ENCODE data around the gene NETO2.

The NETO2 gene

GRCh38 chr16:47158992-47159391 lies 15.2 kb upstream of the NETO2 start:
- H3K27ac ChIP-seq (ENCODE audit: extremely low read depth, low read depth, low read length) = no peak overlapping the region
- ChIA-PET POLR2A (no interaction called here), CTCF (interaction anchor here (0.7 to 1.3 kb wide), 3 partner anchors 15 to 307 kb away, joined by 3 to 5 read pairs (median 4); partner anchors contain the start of gene NETO2)
- no peak overlapping the region for H3K4me3 ChIP-seq (ENCODE audit: low read depth, low read length)
- TF ChIP-seq ZNF426 (tag by site-specific recombination; IDR thresholded peaks at IDR 0.05) (no peak), ZNF362 (tag by site-specific recombination; IDR thresholded peaks at IDR 0.05) (no peak), ZNF449 (tag by site-specific recombination; IDR thresholded peaks at IDR 0.05) (no peak), FEZF1 (tag by site-specific recombination; IDR thresholded peaks at IDR 0.05) (no peak), ZNF785 (tag by site-specific recombination; IDR thresholded peaks at IDR 0.05) (no peak), ZNF530 (tag by site-specific recombination; IDR thresholded peaks at IDR 0.05; ENCODE audit: low read depth) (no peak)
- H3K4me1 ChIP-seq (ENCODE audit: control insufficient read depth, insufficient read depth, low read length) = no peaks in the 10 kb centered on the region
- H3K36me3 ChIP-seq (ENCODE audit: control insufficient read depth in 2 of 2, insufficient read depth in 1 of 2, low read length in 2 of 2) = peaks cover 0 to 6% of the 10 kb centered on the region in 2 experiments; a peak in 1 of 3 replicates
- no peaks in the 10 kb centered on the region for H3K9me3 ChIP-seq (ENCODE audit: control insufficient read depth, insufficient read depth, low read depth, low read length)

- Histone ChIP-seq H3K27ac (ENCODE audit: extremely low read depth, low read depth, low read length) (no peak overlapping the region), H3K4me3 (ENCODE audit: low read depth, low read length) (no peak overlapping the region), H3K36me3 (ENCODE audit: control insufficient read depth in 2 of 2, insufficient read depth in 1 of 2, low read length in 2 of 2) (peaks cover 0 to 11% of the 10 kb centered on the region in 2 experiments; a peak in 1 of 3 replicates), H3K9me3 (ENCODE audit: control insufficient read depth, insufficient read depth, low read depth, low read length) (no peaks in the 10 kb centered on the region), H3K4me1 (ENCODE audit: control insufficient read depth, insufficient read depth, low read length) (no peaks in the 10 kb centered on the region)
- CTCF ChIA-PET = interaction anchor here (1.0 kb wide), 1 partner anchor 15 kb away, joined by 5 read pairs; no protein-coding TSS in a partner anchor
- POLR2A ChIA-PET = no interaction called here
- TF ChIP-seq ZFP41 (tag by site-specific recombination; IDR thresholded peaks at IDR 0.05; ENCODE audit: borderline replicate concordance) = no peak
- no peak for TF ChIP-seq KLF16 (tag by site-specific recombination; IDR thresholded peaks at IDR 0.05)
- peak; percentile 67 for TF ChIP-seq ZNF133 (tag by site-specific recombination; IDR thresholded peaks at IDR 0.05)
- TF ChIP-seq ZNF184 (tag by site-specific recombination; IDR thresholded peaks at IDR 0.05) = no peak
- TF ChIP-seq YY2 (tag by site-specific recombination; IDR thresholded peaks at IDR 0.05) = no peak
- no peak for TF ChIP-seq ZNF560 (tag by site-specific recombination; IDR thresholded peaks at IDR 0.05; ENCODE audit: borderline replicate concordance)
- peak; percentile 84; the same call in 1 of the 2 replicates for TF ChIP-seq ZNF530 (tag by site-specific recombination; IDR thresholded peaks at IDR 0.05; ENCODE audit: low read depth)
- TF ChIP-seq ZBTB11 (tag by site-specific recombination; conservative IDR thresholded peaks at IDR 0.05; ENCODE audit: low read depth) = no peak
- no peak for TF ChIP-seq ZNF626 (tag by site-specific recombination; IDR thresholded peaks at IDR 0.05)
- TF ChIP-seq ZNF639 (tag by site-specific recombination; IDR thresholded peaks at IDR 0.05) = no peak
- TF ChIP-seq PRDM1 (tag by site-specific recombination; IDR thresholded peaks at IDR 0.05) = peak; percentile 80
- TF ChIP-seq ZBTB8A (tag by site-specific recombination; IDR thresholded peaks at IDR 0.05) = no peak
- no peak for TF ChIP-seq INSM2 (tag by site-specific recombination; IDR thresholded peaks at IDR 0.05)
- TF ChIP-seq ZNF214 (tag by site-specific recombination; IDR thresholded peaks at IDR 0.05; ENCODE audit: borderline replicate concordance) = no peak
- TF ChIP-seq HIC1 (tag by site-specific recombination; IDR thresholded peaks at IDR 0.05) = no peak
- TF ChIP-seq ZNF548 (tag by site-specific recombination; IDR thresholded peaks at IDR 0.05) = no peak
- no peak for TF ChIP-seq ZNF121 (tag by site-specific recombination; IDR thresholded peaks at IDR 0.05)
Observed at GRCh38 chr16:47156680-47157215, 13.0 kb upstream of the NETO2 start.
